ENCODE results near the gene KCNQ1OT1.
A peak's percentile ranks its signal among the peaks of the same experiment; 100 is the strongest.

KCNQ1OT1 gene

GRCh38 chr11:2719831-2720590 lies 20.2 kb upstream of the KCNQ1OT1 start:
- no peak for DNase-seq (ENCODE audit: low spot score)

GRCh38 chr11:2718817-2719438 lies 19.1 kb upstream of the KCNQ1OT1 start:
- no peak for DNase-seq (ENCODE audit: low spot score)

- no peak for DNase-seq (ENCODE audit: low spot score)
Observed at GRCh38 chr11:2717561-2718325, 17.9 kb upstream of the KCNQ1OT1 start.

- DNase-seq (ENCODE audit: low spot score), result no peak
Observed at GRCh38 chr11:2716376-2717095, 16.7 kb upstream of the KCNQ1OT1 start.

- no peak for DNase-seq (ENCODE audit: low spot score)
Observed at GRCh38 chr11:2715716-2716350, 16.0 kb upstream of the KCNQ1OT1 start.

- DNase-seq (ENCODE audit: low spot score), result no peak
Observed at GRCh38 chr11:2714871-2715270, 15.1 kb upstream of the KCNQ1OT1 start.

GRCh38 chr11:2714463-2714800 lies 14.6 kb upstream of the KCNQ1OT1 start:
- no peak for DNase-seq (ENCODE audit: low spot score)

GRCh38 chr11:2713661-2714462 lies 14.1 kb upstream of the KCNQ1OT1 start:
- no peak for DNase-seq (ENCODE audit: low spot score)

- DNase-seq (ENCODE audit: low spot score), result no peak
Observed at GRCh38 chr11:2713094-2713493, 13.3 kb upstream of the KCNQ1OT1 start.

GRCh38 chr11:2711161-2711560 lies 11.4 kb upstream of the KCNQ1OT1 start:
- no peak for DNase-seq (ENCODE audit: low spot score)

GRCh38 chr11:2709429-2709828 lies 9.6 kb upstream of the KCNQ1OT1 start:
- DNase-seq (ENCODE audit: low spot score), result no peak

- peak; percentile 27 for DNase-seq (ENCODE audit: low spot score)
Observed at GRCh38 chr11:2708757-2709281, 9.0 kb upstream of the KCNQ1OT1 start.

- DNase-seq (ENCODE audit: low spot score), result peak; percentile 47
Observed at GRCh38 chr11:2708151-2708581, 8.4 kb upstream of the KCNQ1OT1 start.

- no peak for DNase-seq (ENCODE audit: low spot score)
Observed at GRCh38 chr11:2707736-2708135, 7.9 kb upstream of the KCNQ1OT1 start.

GRCh38 chr11:2706321-2706720 lies 6.5 kb upstream of the KCNQ1OT1 start:
- no peak for DNase-seq (ENCODE audit: low spot score)

GRCh38 chr11:2704896-2705606 lies 5.3 kb upstream of the KCNQ1OT1 start:
- DNase-seq (ENCODE audit: low spot score), result no peak

GRCh38 chr11:2704356-2704755 lies 4.6 kb upstream of the KCNQ1OT1 start:
- DNase-seq (ENCODE audit: low spot score), result no peak

GRCh38 chr11:2703363-2704141 lies 3.8 kb upstream of the KCNQ1OT1 start:
- no peak for DNase-seq (ENCODE audit: low spot score)

- no peak for DNase-seq (ENCODE audit: low spot score)
Observed at GRCh38 chr11:2702771-2703362, 3.1 kb upstream of the KCNQ1OT1 start.

Data from AG08396 (cell line).